HG02642 (cell line): ENCODE results near the gene C11orf65.

Experiments used
- ATAC-seq: cut with Tn5 transposase; IDR thresholded peaks from one replicate; pipeline ENCODE4 v1.9.1; 2021; ENCODE audit warnings: mild to moderate bottlenecking; ENCODE audit not compliant: unreplicated experiment, poor library complexity

The C11orf65 gene, protein sequence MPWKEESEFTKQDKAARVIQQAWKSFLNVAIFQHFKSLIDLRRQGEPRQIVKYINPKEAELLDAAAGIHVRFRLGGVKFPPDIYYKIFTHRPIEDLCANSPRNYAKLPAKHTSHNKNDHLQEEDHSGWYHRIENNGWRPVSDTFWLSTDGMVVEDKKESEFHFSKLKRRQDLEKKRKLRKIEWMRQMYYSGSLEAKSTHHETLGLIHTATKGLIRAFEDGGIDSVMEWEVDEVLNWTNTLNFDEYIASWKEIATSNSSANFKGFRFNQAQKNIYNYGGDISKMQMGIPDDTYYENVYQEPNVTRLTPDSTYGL

DNA sequence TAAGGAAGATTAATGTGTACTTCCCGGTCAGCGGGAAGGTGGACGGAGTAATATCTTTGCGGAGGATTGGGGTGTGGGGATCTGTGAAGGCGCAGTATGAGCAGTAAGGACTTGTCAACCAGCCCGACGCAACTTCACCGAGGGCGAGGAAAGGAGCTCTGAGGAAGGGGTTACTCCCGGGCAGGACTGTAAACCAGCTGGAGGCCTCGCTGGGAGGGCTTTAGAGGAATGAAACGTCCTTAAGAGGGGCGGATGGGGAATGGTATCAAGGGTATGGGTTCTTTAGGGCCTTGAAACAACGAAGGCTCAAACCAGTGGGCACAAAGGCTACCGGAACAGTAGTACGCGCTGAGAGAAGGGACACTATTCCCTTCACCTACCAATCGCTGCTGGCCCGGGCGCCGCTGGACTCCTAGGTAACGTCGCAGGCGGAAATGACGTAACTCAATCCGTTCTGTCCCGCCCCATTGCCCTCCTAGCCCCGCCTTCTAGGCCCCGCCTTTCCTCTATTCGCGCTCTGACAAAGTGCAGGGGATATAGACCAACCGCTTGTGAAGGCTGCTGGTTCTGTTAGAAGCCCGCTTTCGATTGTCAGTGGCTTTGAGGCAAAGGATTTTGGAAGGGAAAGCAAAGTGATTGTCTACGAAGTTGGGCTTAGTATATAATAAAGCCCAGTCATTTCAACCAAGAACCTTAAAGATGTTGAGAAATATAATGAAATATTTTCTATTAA is at the start of gene C11orf65:
Gene C11orf65, minus strand, starts transcription at position 439 of the 733 bp plus-strand sequence. CDS start 5,970 bp downstream, outside the sequence.
- ATAC-seq, result peak; percentile 99

DNA sequence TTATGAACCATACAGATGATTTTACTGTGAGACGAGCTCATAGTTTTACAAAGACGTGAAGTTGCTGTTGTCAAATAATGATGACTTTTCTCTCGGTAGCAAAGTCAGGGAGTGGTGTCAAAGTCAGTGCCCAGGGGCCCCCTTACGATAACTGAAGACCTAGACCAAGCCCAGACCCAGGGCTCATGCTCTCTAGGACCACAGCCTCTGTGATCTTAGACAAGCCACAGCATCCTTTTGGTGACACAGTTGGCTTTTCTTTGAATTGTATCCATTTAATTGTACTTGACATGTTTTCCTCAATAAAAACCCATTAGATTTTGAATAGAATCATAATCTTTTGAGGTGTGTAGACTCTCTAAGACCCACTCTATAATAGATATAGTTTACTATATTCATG is 48.8 kb upstream of the C11orf65 start:
- ATAC-seq, result no peak

DNA sequence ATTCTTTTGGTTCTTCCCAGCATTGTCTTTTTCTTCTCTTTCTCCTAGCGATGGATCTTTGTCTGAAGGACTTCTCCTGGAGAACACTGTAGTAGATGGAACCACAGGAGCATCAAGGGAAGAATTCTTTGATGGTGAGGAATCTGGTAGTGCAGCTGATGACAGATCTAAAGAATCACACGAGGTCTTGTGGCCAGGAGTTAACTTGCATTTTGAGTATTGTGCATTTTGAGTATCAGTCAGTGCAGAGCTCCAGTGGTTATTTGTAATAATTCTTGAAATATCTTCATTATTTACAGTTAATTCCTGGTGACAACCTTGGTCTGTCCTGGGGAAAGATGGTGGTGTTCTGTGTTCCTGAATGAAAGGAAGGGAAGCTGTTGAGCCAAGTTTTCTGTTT is 45.4 kb upstream of the C11orf65 start:
- no peak for ATAC-seq

DNA sequence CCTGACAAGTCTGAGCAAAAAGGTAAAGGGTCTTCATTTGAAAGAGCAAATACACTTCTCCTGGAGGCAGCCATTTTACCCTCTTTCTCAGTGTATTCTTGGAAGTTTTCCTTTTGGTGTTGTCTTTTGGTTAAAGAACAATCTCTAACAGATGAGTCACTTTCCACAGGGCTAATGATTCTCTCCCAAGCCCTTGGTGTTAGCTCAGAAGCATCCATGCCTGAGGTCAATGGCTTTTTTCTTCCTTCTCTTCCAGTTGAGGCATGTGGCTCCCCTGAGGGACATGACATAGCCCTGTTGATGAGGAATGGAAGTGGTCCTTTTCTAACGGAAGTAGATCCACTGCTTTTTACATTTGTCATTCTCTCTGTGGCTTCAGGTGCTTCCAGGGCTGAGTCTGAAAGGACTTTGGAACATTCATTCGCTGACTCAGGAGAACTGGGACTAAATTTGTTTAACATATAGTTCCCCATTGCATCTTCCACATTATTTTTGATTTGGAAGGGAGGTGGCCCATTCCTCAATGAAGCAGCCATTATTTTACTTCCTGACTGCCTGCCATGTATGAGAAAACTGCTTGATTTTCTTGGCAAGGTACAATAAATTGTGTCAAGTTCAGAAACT is 44.6 kb upstream of the C11orf65 start:
- no peak for ATAC-seq

DNA sequence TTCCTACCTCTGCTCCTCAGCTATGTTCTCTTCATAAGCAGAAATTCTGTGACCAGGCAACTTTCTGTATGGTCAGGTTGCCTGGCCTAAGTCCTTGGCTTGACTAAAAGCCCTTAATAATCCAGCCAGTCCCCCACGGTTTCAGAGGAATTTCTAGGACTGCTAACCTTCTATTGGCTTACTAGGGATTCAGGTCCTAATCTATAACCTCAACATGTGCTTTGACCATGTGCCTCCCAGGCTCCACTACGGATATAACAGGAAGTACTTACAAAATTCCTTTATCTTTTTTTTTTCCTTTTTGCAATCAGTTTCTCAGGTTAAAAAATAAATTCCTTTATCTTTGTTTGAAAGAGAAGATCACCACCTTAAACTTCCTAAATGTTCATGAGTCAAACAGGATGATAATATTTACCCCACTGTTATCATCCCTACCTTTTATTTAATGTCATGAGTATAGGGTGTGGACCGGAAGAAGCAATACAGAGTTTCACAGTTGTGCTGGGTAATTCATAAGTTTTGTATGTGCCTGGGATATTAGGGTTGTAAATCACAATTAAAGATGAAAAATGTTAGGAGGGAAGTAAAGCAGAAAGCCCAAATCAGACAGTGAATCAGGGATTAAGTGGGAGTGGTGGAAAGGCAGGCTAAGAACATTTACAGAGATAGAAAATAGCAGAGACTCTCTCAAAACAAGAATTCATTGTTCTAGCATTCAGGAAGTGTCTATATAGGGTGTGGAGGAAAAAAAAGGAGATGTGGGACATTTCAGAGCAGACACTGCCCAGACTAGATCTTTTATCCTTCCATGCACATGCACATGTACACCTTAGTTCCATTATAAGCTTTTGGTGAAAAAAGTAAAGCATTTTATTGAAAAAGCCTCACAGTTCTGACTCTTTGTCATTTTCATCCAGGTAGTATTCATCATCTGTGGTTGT is 41.6 kb upstream of the C11orf65 start:
- no peak for ATAC-seq

DNA sequence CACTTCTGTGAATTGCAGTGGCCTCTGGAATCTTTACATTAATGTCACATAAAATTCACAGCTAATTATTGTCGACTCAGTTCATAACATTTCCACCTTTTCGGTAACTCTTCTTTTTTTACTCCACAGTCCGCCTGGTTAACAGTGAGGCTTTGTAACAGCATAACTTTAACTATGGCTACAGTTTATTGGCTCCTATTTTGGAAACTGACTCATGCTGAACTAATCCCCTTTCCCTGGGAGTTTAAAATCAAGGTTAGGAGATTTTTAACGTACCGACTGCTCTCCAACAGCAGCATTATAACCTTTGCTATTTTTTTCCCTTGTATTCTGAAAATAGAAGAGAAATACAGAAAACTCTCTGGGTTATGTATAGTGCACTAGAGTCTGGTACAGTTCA is 34.1 kb upstream of the C11orf65 start:
- no peak for ATAC-seq

DNA sequence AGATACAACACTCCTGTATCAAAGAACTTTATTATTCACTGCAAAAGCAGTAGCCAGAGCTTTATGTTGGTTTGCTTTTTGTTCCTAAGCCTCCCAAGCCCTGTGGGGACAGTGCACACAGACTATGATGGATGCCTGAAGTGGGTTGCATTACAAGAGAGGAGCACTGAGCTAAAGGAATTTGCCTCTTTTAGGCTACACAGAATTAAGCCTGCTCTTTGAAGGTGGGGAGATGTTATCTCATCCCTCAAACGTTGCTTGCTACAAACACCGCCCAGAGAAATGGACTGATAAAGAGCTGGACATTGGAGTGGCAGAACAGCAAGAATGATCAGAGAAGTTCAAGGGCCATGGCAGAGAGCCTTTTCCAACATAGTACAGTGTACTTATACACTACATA is 33.4 kb upstream of the C11orf65 start:
- ATAC-seq, result no peak

DNA sequence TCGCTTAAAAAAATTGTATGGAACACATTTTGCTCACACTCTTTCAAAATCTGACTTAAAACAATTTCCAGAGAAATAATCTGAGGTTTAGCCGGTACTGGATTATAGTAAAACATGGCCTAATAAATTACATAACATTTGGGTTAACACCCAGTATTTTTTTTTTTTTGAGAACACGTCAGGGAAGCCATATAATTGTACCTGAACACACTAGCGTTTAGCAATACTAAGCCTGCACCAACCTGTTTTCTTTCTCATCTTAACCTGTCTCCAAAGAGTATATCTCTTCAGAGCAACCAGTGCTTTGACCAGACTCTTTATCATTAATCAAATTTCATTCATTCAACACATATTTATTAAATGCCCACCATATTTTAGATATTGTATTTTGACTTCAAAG is 32.8 kb upstream of the C11orf65 start:
- ATAC-seq, result no peak

DNA sequence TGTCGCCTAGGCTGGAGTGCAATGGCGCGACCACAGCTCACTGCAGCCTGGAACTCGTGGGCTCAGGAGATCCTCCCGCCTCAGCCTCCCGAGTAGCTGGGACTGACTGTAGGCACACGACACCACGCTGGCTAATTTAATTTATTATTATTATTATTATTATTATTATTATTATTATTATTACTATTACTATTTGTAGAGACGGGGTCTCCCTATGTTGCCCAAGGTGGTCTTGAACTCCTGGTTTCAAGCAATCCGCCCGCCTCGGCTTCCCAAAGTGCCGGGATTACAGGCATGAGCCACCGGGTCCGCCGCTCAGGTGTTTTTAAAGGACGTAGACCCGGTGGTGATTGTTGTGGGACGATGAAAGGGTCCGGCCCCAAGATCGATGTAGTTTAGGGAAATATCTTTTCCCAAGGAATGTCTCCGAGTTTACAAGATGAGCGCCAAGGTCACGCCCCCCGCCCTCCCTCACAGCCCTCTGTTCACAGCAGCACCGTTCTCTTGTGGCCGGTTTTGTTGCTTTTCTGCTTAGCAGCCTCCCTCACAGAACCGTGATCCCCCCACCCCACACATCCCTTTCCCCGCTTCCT is 31.6 kb upstream of the C11orf65 start:
- no peak for ATAC-seq

DNA sequence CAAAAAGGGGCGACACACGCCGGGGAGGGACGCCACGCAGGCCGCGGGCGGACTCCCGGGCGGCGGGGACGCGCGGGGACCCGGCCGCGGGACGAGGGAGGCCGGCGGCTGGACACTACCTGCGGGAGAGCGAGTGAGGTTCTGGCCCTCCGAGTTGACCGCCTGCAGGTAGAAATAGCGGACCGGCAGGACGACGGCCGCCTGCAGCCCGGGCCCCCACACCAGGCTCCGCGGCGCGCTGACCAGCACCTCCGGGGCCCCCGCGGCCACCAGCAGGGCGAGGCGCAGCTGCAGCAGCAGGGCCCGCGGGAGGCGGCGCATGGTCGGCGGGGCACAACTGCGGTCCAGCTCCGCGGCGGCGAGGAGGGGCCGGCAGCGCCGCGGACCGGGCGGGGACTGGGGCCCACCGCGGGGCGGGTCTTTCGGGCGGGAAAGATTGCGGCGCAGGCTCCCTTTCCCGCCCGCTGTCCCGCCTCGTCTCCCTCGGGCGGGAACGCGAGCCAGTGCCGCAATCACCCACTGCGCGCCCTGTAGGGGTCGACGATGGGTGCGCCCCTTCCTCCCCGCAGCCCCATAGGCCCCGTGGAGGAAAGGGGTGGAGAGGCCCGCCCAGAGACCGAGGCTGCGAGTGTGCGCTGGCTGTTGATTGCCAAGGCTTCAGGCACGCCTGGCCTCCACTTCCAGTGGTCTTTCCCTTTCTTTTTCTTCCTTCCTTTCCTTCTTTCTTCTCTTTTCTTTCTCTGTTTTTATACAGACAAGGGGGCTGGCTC is 30.9 kb upstream of the C11orf65 start, which contains the start of gene POGLUT3:
Gene POGLUT3, minus strand, starts transcription at position 339 of the 770 bp plus-strand sequence. Its CDS starts 18 bp downstream, at position 321.
- peak; percentile 73 for ATAC-seq

DNA sequence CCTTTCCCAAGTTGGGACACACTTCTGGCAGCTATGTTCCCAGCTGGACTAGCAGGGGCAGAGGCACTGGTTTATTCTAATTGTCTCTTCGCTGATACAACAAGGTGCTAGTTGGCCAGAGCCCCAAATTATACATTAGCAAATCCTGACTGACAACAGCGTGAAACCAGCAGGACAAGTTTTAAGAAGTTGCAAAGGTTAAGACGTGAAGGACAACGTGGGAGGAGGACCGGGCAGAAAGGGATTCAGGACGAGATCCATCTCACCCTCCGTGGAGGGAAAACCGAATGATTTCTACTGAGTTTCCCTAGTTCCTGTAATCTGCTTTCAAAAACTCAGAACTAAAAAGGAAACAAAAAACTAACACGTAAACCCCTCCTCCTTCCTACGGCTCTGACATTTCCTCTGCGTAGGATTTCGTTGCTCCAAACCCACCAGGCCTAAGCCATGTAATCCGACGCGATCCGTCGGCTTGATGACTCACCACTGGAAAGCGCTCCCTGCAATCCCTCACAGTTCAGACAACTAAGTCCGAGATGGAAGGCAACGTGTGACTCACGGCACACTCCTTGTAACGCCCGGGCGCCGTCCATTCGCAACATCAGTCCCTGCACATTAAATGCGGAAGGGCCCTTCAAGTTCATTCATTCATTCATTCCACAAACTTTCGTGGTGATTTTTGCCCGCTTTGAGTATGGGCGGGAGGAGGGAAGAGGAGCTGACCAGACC is 30.2 kb upstream of the C11orf65 start:
- ATAC-seq, result peak; percentile 65

DNA sequence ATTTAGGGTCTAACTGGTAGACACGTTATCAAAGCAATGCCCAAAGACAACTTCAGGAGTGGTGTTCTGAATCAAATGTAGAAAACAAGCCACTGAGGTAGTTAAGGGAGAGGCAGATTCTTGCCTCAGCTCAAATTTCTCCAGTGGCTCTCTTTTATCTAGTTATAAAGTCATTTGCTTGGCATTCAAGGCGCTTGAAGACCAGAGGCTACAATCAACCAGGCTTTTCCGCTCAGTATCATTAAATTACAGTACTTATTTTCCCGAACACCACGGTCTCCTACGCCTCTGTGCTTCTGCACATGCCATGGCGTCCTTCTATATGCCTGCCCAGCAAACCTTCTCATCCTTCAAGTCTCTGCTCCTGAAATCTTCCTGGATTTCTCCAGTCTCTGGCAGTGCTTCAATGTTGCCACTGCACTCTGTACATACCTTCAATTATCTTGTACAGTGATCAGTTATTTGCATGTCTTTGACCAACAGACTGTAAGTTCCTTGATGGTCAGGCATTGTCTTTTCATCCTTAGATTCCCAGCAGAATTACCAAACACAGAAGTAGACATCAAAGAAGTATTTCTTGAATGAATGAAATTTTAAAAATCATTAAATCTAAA is 29.4 kb upstream of the C11orf65 start:
- no peak for ATAC-seq

DNA sequence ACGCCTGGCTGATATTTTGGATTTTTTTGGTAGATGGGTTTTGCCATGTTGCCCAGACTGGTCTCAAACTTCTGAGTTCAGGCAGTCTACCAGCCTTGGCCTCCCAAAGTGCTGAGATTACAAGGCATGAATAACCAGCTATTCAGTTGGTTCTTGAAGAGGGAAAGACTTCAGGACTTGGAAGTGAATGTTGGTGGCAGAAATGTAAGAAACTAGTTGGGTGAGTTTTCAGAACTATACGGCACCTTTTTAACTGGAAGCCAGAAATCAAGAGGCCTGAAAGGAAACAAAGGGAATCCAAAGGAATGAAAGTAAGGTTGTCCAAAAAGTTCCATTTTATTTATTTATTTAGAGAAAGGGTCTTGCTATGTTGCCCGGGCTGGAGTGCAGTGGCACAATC is 28.0 kb upstream of the C11orf65 start:
- ATAC-seq, result no peak

DNA sequence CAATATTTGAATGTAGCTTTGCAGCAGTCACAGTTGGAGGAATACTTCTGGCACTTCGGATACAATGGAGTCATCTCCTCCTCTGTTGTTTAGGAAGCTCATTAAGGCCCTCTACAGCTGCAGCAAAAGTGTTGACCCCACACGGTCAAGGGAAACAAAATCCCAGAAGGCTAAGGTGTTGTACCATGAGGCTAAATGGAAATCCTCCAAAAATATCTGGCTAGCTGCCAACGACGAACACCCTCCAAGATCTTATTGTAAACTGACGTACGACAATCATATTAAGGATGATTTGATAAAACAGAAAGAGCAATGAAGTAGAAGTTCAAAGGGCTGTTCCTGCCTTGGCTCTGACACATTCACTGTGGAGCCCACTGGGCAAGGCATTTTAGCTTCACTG is 26.9 kb upstream of the C11orf65 start:
- ATAC-seq, result no peak

DNA sequence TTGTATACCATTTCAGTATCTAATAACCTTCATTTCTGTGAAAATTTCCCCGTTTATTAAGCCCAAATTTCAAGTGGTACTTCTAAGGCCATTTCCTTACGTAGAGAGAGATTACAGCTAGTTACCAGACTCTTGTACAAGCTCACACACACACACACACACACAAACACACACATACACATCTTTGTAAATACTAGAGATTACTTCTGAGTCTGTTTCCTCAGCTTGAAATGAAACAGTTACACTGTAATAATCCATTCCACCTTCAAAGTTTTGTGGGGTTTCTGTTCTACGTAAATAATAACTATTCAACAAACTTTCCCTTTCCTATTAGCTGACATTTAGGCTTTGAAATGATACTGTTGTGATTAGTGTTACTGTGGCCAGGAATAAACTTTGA is 24.6 kb upstream of the C11orf65 start:
- no peak for ATAC-seq

DNA sequence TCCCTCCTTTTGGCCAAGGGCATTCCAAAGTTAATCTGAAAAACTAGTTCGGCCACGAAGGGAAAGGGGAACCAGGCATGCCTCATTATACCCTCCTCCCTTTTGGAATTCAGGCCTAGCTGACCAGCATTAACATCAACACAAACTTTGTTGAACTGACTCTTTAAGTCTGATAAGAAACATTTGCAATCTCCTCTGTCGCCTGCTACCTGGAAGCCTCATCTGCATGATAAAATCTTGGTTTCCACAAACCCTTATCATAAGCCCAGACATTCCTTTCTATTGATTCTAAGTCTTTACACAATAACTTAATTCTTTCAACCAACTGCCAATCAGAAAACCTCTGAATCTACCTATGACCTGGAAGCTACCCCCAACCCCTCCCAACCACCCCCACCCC is 19.5 kb upstream of the C11orf65 start:
- ATAC-seq, result no peak

DNA sequence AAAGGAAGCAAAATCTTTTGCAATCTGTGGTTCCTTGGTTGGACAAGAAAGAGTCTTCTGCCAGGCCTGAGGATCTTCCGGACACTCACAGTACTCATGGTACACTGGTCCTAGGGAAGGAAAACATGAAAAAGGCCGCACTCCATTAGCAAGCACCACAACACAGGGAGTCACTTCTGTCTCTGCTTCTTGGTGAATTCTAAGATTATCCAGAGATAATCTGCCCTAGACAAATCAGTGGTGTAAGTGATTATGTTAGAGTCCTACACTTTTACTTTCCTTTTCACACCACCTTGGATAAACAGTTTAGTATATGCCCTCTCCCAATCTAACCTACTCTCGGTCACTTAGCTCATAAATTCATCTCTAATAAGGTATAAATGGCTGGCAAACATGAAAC is 19.0 kb upstream of the C11orf65 start:
- no peak for ATAC-seq

DNA sequence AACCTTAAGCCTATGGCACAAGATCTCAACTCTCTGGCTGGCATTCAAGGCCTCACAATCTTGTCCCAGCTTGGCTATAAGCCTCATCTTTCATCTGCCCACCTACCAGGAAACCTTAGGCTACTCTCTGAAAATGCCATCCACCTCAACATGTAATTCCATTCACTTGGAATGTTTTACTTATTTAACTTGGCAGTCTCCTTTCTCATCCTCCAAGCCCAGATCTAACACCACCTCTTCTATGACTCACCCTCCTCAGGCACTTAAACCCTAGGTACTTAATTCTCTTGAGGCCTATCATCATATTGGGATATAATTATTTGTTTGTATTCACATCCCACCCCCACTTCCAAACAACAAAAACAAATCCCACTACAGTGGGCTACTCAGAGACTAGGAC is 15.8 kb upstream of the C11orf65 start:
- ATAC-seq, result no peak
